ENCODE measurements around the gene CUL9.

DNA sequence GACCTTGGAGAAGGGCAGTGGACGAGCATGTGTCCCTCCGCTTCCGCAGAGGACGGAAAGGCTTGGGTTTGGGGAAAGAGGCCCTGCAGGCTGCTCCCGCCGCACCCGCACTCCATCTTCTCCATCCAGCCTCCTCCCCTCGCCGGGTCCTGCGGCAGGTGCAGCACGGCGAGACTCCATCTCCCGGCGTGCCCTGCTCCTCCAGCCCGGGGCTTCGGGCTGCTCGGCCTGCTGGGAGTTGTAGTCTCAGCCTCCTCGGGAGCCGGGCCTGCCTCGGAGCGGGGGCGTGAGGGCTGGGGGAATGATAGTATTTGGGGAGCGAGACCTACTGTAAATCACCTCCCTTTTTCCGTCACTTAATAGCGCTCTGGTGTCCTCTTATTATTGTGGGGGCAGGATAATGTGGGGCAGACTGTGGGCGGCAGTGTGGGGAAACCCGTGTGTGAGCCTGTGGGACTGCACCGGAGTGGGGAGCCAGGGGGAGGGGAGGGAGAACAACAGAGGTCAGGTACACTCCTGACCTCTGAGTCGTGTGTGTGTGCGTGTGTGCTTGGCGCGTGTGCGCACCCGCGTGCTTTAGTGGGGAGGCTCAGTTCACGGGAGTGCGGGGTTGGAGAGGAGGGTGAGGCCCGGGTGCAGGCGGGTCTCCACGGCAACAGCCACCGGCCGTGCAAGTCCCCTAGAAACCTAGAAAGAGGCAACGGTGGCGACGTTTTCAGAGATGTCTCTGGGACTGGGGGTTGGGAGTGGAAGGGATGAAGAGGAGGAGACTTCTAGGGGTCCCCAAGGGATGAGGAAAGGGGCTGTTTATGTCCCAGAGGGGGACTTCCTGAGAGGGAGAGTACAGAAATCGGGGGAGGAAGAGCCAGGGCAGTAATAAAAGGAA, 65.4 kb downstream of the CUL9 start:
- TF ChIP-seq, protein P1, sequence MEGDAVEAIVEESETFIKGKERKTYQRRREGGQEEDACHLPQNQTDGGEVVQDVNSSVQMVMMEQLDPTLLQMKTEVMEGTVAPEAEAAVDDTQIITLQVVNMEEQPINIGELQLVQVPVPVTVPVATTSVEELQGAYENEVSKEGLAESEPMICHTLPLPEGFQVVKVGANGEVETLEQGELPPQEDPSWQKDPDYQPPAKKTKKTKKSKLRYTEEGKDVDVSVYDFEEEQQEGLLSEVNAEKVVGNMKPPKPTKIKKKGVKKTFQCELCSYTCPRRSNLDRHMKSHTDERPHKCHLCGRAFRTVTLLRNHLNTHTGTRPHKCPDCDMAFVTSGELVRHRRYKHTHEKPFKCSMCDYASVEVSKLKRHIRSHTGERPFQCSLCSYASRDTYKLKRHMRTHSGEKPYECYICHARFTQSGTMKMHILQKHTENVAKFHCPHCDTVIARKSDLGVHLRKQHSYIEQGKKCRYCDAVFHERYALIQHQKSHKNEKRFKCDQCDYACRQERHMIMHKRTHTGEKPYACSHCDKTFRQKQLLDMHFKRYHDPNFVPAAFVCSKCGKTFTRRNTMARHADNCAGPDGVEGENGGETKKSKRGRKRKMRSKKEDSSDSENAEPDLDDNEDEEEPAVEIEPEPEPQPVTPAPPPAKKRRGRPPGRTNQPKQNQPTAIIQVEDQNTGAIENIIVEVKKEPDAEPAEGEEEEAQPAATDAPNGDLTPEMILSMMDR (optimal IDR thresholded peaks at IDR 0.05 in 1 of 3, IDR thresholded peaks at IDR 0.05 in 1 of 3, conservative IDR thresholded peaks at IDR 0.05 in 1 of 3; ENCODE audit: extremely low read depth in 1 of 3, insufficient read depth in 2 of 3, low read length in 3 of 3), result no peak
- TF ChIP-seq EZH2 (IDR thresholded peaks at IDR 0.05; ENCODE audit: low read length), result peak; percentile 19
